ENCODE results near the gene SMAP1.

SMAP1 gene

GRCh38 chr6:70884074-70884983 lies 216.6 kb downstream of the SMAP1 start:
- peak; percentile 58 for TF ChIP-seq CTCF (IDR thresholded peaks at IDR 0.05)
- Histone ChIP-seq H3K27ac (no peak overlapping the region), H3K36me3 (no peaks in the 10 kb centered on the region), H3K4me3 (ENCODE audit: low read depth in 1 of 2, low read length in 1 of 2) (no peak overlapping the region), H3K4me1 (ENCODE audit: control insufficient read depth in 1 of 2, insufficient read depth in 1 of 2, low read depth in 1 of 2, low read length in 1 of 2) (no peaks in the 10 kb centered on the region), H3K9me3 (no peaks in the 10 kb centered on the region), H3K27me3 (peaks cover 9% of the 10 kb centered on the region)

GRCh38 chr6:70886071-70886470 lies 218.4 kb downstream of the SMAP1 start:
- no peak for TF ChIP-seq CTCF (IDR thresholded peaks at IDR 0.05)
- Histone ChIP-seq H3K27me3 (peaks cover 7% of the 10 kb centered on the region), H3K27ac (no peak overlapping the region), H3K9me3 (no peaks in the 10 kb centered on the region), H3K4me1 (ENCODE audit: control insufficient read depth in 1 of 2, insufficient read depth in 1 of 2, low read depth in 1 of 2, low read length in 1 of 2) (no peaks in the 10 kb centered on the region), H3K4me3 (ENCODE audit: low read depth in 1 of 2, low read length in 1 of 2) (no peak overlapping the region), H3K36me3 (no peaks in the 10 kb centered on the region)

- no peak for TF ChIP-seq CTCF (IDR thresholded peaks at IDR 0.05)
- Histone ChIP-seq H3K36me3 (no peaks in the 10 kb centered on the region), H3K4me3 (ENCODE audit: low read depth in 1 of 2, low read length in 1 of 2) (no peak overlapping the region), H3K4me1 (ENCODE audit: control insufficient read depth in 1 of 2, insufficient read depth in 1 of 2, low read depth in 1 of 2, low read length in 1 of 2) (no peaks in the 10 kb centered on the region), H3K27me3 (peaks cover 3% of the 10 kb centered on the region), H3K9me3 (no peaks in the 10 kb centered on the region), H3K27ac (no peak overlapping the region)
Measured at GRCh38 chr6:70886661-70887060, 219.0 kb downstream of the SMAP1 start.

GRCh38 chr6:70889270-70889669 lies 221.6 kb downstream of the SMAP1 start:
- TF ChIP-seq CTCF (IDR thresholded peaks at IDR 0.05), result no peak
- H3K27me3 ChIP-seq, result no peaks in the 10 kb centered on the region
- no peak overlapping the region for H3K27ac ChIP-seq
- H3K4me3 ChIP-seq (ENCODE audit: low read depth in 1 of 2, low read length in 1 of 2), result no peak overlapping the region
- no peaks in the 10 kb centered on the region for H3K36me3 ChIP-seq
- no peaks in the 10 kb centered on the region for H3K4me1 ChIP-seq (ENCODE audit: control insufficient read depth in 1 of 2, insufficient read depth in 1 of 2, low read depth in 1 of 2, low read length in 1 of 2)
- no peaks in the 10 kb centered on the region for H3K9me3 ChIP-seq

- no peaks in the 10 kb centered on the region for H3K27me3 ChIP-seq
- no peaks in the 10 kb centered on the region for H3K36me3 ChIP-seq
- H3K4me3 ChIP-seq (ENCODE audit: low read depth in 1 of 2, low read length in 1 of 2), result no peak overlapping the region
- TF ChIP-seq CTCF (IDR thresholded peaks at IDR 0.05), result no peak
- H3K4me1 ChIP-seq (ENCODE audit: control insufficient read depth in 1 of 2, insufficient read depth in 1 of 2, low read depth in 1 of 2, low read length in 1 of 2), result no peaks in the 10 kb centered on the region
- H3K9me3 ChIP-seq, result no peaks in the 10 kb centered on the region
- H3K27ac ChIP-seq, result no peak overlapping the region
Measured at GRCh38 chr6:70894001-70894400, 226.3 kb downstream of the SMAP1 start.

Measured in neutrophil (primary cell).